GM18861 (cell line): ENCODE measurements around the gene SCGB3A1.

ENCODE experiments used
- ATAC-seq: cut with Tn5 transposase; IDR thresholded peaks from one replicate; pipeline ENCODE4 v1.9.1; 2021; ENCODE audit not compliant: unreplicated experiment

The SCGB3A1 gene

GRCh38 chr5:180625791-180626660, 34.7 kb upstream of the SCGB3A1 start:
- no peak for ATAC-seq

- no peak for ATAC-seq
These were observed 34.0 kb upstream of the SCGB3A1 start for GRCh38 chr5:180625125-180625790.

DNA sequence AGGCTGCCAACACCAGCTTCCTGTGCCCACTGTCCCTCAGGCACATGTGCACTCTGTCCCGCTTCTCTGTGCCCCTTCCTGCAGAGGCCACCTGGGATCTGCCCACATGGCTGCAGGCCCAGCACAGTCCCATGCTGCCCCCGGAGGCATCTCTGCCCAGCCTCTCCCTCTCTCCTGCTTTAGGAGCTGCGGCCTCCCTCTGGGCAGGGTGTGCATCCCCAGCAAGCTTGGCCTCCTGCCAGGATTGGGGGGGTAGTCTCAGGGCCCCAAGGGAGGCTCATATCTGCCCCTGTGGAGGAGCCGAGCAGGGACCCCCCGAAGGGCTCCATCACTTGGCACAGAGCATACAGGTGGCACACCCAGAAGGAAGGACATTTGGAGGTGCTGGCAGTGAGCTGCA, 33.3 kb upstream of the SCGB3A1 start:
- no peak for ATAC-seq

DNA sequence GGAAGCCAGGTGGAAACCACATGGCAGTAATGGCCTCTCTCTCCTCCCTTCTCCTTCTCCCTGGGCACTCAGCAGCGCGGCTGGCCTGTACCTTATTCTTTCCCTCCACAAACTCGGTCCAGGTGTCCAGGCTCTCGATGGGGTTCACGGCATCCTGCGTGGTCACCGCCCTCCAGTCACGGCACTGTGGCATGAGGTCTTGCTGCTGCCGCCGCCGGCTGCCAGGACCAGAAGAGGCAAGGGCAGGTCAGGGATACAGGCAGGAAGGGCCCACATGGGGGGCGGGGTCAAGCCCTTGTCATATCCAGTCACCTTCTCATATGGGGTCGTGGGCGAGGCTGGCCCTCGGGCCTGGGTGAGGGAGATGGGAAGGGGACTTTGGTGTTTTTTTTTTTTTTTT, 32.5 kb upstream of the SCGB3A1 start:
- ATAC-seq = no peak

GRCh38 chr5:180623411-180623834, 32.1 kb upstream of the SCGB3A1 start:
- no peak for ATAC-seq

- no peak for ATAC-seq
These were observed 31.6 kb upstream of the SCGB3A1 start for GRCh38 chr5:180622910-180623309.

DNA sequence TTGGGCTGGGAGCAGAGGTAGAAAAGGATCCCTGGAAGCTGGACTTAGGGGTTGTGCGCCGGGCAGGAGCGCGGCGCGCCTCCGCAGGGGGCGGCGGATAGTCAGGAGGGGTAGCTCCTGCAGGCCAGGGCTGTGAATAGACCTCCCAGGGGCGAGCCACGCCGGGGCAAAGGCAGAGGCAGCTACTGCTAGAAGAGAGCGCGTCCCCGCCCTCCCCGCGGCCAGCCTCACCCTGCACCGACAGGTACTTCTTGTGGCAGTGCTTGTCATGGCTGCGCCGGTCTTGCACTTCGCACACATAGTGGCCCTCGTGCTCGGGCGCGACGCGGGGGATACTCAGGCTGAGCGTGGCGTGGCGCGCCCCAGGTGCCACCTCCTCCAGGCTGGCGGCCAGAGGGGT, 30.0 kb upstream of the SCGB3A1 start:
- ATAC-seq = no peak

DNA sequence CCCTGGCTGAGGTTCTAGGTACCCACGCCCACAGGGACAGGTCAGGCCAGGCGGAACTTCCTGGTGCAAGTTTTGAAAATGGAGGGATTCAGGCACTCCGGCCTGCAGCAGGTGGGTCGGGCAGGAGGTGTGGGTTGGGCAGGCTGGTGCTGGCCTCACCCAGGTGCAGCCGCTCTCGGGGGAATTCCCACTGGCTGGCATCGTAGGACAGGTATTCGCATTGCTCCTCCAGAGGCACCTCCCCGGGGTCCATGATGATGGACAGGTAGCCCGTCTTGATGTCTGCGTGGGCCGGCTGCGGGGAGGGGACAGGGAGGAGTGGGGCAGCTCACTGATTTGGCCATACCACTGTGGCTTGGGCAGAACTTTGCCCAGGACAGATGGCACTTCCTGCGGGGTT, 28.7 kb upstream of the SCGB3A1 start:
- no peak for ATAC-seq

DNA sequence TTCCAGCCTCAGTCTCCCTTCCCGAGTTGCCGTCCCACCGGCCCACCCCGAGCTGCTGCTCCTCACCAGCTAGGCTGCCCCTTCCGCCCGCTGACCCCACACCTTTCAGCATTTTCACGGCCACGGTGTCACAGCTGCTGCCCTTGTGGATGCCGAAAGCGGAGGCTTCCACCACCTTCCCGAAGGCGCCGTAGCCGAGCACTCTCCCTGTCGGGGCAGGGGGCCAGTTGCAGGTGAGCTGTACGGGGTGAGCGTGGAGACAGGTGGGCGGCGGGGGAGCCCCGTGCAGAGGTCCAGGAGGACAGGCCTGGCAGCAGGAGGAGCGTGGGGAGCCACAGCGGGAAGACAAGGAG, 28.2 kb upstream of the SCGB3A1 start:
- ATAC-seq = no peak

DNA sequence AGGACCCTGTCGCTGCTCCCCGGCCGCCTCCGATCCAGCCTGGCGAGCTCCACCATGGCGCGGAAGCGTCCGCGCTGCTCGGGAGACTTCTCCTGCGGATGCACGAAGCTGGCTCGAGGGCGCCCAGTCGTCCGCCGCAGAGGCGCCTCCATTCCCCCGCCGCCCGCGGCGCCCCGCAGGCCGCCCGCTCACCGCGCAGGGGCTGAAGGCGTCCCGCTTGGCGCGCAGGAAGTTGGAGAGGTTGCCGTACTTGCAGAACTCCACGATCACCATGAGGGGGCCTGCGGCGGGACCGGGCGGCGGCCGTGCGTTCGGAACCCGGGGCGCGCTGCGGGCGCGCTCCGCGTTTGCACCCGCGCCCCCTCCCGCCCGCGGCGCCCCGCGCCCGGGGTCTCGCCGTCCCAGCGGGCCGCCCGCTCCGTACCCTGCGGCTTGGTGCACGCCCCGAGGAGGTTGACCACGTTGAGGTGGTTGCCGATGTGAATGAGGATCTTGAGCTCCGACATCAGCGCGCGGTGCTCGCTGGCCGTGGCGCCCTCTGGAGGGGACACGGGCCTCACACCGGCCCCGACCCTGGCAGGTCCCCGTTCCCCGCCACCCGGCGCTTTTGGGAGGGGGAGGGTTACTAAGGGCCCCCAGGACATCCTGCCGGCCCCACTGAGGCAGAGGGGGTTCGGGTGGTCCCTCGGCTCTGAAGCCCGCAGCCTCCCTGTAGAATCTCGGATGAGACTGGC, 27.7 kb upstream of the SCGB3A1 start:
- ATAC-seq = no peak

GRCh38 chr5:180618487-180618828, 27.2 kb upstream of the SCGB3A1 start:
- no peak for ATAC-seq

DNA sequence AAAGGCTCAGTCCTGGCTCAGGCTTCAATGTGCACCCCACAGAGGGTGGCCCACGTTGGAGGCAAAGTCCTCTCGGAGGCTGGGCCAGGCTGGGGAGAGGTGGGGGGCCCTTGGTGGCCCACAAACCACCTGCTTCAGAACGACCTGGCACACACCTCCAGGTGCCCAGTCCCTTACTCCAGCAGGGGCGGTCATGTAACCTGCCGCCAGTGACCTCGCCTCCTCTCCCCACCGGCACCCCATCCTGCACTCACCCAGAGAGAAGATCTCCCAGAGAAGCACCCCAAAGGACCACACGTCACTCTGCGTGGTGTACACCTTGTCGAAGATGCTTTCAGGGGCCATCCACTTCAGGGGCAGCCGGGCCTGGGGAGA, 22.5 kb upstream of the SCGB3A1 start:
- ATAC-seq = no peak

DNA sequence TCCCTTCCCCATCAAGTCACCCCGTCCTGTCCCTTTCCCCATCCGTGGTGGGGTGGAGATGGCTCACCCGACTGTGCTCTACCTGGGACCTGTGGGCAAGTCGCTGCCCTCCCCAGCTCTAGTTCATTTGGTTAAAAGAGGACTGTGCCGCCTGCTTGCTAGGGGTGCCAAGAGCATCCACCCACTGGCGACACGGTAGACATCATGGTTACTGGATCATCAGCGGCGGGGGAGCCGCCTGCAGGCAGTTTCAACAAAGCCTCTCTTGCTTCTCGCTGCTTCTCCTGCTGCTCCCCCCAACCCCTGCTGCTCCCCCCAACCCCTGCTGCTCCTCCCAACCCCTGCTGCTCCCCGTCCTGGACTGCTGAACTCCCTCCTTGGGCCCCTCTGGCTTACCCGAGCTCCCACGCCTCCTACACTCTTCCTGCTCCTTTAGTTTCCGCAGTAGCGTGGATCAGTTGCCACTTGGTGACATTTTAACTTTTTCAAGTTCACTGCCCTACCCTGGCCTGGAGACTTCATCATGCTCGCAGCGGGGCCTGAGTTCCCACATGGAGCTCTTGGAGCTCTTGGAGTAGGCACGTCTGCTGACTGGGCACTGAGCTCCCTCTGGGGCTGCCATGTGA, 22.0 kb upstream of the SCGB3A1 start:
- ATAC-seq = no peak

DNA sequence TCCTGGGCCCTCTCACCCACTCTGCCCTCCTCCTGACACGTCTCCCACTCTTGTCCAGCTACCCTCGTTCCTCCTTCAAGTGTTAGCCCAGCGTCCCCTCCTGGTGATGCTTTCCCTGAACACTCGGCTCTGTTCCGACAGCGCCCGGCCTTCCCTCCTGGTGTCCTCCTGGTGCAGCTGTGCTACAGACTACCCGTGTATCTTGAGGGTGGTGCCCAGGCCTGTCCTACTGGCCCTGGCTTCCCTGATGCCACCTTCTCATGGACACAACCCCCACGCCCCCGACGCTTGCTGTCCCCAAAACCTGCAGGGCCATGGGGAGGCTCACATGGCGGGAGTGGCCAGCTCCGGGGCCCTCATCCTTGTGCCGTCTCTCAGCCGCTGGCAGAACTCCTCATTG, 21.4 kb upstream of the SCGB3A1 start:
- no peak for ATAC-seq

GRCh38 chr5:180611140-180611850, 20.0 kb upstream of the SCGB3A1 start:
- no peak for ATAC-seq

DNA sequence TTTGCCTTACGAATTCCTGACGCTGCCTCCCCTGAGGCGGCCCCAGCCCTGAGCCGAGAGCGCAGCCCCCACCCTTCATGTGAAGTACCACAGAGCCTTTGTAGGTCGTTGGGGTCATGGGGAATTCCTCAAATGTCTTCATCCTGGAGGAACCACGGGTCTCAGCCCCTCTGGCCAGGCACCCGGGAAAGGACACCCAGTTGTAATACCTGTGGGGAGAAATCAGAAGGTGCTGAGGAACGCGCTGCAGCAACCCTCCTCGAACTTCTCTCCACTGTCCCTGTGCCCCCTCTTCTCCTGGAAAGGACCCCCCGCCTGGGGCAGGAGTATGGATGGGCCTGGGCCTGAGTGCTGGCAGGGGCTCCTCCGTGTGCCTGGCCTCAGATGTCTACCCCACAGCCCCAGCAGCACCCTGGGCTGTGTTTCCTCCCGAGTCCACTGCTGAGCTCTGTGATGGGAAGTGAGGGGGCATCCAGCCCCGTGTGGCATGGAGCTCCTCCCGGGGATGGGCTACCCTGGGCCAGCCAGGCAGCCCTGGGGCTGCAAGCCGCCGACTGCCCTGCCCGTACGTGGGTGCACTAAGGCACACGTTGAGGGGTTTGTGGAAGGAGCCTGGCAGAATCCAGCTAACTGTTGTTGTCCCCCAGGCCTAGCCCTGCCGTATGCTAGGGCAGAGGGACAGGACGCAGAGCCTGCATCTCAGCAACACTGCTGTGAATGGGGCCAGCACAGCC, 18.7 kb upstream of the SCGB3A1 start:
- no peak for ATAC-seq

GRCh38 chr5:180609386-180609785, 18.1 kb upstream of the SCGB3A1 start:
- no peak for ATAC-seq

- no peak for ATAC-seq
These were observed 17.4 kb upstream of the SCGB3A1 start for GRCh38 chr5:180608572-180609310.

DNA sequence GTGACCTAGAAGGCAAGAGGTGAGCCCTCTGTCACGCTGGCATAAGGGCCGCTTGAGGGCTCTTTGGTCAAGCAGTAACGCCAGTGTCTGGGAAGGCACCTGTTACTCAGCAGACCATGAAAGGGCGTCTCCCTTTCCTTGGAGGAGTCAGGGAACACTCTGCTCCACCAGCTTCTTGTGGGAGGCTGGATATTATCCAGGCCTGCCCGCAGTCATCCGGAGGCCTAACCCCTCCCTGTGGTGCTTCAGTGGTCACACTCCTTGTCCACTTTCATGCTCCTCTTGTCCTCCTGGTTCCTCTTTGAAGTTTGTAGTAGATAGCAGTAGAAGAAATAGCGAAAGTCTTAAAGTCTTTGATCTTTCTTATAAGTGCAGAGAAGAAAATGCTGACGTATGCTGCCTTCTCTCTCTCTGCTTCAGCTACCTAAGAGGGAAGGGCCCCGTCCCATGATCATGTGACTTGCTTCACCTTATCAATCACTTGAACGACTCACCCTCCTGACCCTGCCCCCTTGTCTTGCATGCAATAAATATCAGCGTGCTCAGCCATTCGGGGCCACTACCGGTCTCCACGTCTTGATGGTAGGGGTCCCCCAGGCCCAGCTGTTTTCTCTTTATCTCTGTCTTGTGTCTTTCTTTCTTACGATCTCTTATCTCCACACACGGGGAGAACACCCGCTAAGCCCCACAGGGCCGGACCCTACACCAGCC, 16.7 kb upstream of the SCGB3A1 start:
- no peak for ATAC-seq
